Measurements from ENCODE around the gene MPPE1.

MPPE1 gene

DNA sequence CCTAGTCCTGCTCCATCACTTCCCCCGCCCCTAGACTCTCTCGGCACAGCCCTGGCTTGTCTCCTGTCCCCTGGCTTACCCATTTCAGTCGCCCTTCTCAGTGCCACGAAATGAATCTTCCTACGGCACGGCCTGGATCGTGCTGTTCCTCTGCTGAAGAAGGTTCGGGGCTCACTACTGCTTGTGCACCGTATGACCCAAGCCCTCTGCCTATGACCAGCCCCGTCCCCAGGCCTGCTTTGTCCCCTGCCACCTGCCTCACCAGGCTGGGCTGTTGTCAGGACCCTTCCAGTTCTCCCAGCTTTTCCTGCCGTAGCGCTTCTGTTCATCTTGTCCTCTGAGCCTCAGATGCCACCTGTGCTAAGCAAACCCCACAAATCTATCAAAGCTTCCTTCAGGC is 43.0 kb downstream of the MPPE1 start:
- peak in 5 of 42 donors; percentile 5 to 33 (median 22) for DNase-seq
- intact Hi-C loops (cut with DNase I): no loop called here

DNA sequence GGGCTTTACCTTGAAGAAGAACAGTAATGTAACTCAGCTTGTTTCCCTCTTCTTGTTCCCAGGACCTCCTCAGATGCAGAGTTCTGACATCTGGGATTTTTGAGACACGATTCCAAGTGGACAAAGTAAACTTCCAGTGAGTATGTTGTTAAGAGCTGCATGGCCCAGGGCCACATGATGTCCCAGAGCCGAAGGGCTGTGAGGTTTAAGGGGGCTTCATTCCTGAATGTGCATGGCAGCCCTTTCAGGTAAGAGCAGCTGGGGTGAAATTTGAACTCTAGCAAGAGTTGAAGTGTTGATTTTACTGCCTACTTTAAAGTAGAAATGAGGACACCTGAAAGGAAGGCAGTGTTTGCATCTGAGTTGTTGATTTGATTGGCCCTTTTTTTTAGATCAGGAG is 43.6 kb downstream of the MPPE1 start:
- DNase-seq: peak in 2 of 42 donors; percentile 15 to 26
- intact Hi-C loops (cut with DNase I): no loop called here

DNA sequence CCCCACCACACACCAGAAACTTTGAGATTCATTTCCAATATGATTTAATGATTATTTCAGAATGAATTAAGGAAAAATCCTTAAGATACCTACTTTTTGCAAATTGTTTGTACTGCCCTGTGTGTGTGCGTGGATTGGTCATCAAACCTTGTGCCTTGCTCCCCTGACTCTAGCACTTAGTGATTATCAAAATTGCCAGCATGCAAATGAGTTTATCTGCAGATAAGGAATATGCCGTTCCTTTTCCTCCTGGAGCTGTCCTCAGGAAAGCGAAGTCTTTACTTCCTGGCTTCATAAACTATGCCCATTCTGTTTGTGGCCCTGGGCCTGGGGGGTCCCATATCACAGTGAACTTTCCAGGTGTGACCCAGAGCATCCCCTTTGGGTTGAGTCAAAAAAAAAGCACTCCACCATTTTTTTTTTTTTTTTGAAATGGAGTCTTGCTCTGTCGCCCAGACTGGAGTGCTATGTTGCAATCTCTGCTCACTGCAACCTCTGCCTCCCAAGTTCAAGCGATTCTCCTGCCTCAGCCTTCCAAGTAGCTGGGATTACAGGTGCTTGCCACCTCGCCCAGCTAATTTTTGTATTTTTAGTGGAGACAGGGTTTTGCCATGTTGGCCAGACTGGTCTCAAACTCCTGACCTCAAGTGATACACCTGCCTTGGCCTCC is 45.5 kb downstream of the MPPE1 start:
- intact Hi-C loops (cut with DNase I): no loop called here

DNA sequence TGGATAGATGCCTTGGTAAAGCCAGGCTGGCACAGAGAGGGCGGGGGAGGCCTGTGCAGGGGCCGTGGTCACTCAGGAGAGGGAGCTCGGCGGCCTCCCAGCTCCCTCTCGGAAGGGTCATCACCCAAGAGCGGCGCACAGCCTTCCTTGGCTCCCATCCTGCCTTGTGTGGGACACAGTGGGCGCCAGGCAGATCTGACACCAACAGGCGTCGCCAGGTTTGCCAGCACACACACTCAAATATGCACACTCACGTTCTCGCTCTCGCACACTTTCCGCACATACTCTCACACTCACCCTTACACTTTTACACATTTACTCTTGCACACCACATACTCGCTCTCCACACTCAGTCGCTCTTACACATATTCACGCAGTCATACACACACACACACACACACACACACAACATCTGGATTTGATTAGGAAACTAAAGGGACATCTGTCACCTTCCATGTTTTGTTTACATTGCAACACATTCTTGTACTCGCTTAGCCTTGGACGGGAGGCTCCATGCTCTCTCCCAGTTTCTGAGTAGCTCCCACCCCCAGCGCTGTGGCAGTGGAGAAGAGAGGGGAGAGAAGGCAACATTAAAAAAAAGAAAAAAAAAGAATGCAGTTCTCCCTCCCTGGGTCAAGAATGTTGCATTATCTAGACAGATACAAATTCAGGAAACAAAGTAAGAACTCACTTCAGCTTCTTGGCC is 46.4 kb downstream of the MPPE1 start:
- intact Hi-C loops (cut with DNase I): no loop called here
- peak in 3 of 42 donors; percentile 12 to 27 (median 20) for DNase-seq

More for the DNA sequence above, 45.5 kb downstream of the MPPE1 start:
- peak in 2 of 42 donors; percentile 9 to 31 for DNase-seq

DNA sequence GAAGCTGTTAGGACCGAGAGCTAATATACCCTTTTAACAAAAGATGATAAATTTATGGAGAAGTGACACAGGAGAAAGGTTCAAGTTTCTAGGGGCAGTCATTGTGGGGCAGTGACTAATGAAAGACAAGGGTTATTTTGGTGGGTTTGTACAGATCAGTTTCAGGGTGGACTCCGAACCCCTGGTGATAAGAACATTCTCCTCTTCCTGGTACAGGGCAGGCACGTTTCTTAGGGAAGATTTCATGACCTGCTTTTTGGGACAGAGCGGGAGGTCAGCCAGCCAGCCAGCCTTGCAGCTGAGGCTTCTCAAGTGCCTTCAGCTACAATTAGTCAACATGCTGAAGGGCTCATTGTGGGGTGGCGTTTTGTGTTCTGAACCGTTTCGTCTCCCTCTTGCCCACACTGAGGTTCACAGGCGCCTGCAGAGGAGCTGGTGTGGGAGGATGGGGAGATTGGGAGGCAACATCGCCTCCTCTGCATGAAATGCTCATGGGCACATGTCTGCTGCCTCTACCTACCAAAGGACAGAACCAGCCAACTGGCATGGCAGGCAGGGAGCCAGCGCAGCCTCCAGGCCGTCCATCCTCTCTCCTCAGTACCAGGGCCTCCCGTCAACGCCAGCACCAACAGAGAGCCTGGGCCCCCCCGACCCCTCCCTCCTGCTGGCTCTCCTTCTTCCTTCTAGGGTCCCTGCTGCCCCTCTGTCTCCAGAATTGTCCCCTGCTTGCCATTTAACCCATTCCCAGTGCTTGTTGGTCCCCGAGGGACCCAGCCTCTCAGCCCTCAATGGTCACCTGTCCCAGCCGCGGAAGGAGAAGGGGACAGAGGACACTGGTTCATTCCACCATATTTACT is 47.3 kb downstream of the MPPE1 start:
- DNase-seq: peak in 5 of 42 donors; percentile 8 to 42 (median 21)

DNA sequence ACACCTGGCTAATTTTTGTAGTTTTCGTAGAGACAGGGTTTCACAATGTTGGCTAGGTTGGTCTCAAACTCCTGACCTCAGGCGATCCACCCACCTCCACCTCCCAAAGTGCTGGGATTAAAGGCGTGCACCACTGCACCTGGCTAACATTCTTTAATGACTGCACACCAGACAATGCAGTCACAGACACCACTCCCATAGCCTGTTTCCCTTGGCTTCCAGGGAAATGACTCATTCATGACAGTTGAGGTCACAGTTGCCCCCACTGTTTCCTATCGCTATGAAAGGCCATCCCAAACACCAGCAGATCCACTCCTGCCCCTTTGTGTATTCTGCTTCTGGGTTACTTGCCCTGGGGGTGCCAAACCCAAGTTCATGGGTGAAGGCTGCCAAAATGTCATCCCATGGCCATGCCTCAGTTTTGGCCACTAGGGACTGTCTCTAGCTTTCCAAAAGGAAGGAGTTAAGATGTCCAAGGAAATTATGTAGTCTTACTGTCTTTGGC is 48.2 kb downstream of the MPPE1 start:
- intact Hi-C loops (cut with DNase I): loop anchor here (10.0 kb wide), 1 partner anchor 105 kb away; no protein-coding TSS in a partner anchor
- peak in 4 of 42 donors; percentile 1 to 38 (median 24) for DNase-seq

More for the DNA sequence above, 47.3 kb downstream of the MPPE1 start:
- intact Hi-C loops (cut with DNase I): no loop called here

DNA sequence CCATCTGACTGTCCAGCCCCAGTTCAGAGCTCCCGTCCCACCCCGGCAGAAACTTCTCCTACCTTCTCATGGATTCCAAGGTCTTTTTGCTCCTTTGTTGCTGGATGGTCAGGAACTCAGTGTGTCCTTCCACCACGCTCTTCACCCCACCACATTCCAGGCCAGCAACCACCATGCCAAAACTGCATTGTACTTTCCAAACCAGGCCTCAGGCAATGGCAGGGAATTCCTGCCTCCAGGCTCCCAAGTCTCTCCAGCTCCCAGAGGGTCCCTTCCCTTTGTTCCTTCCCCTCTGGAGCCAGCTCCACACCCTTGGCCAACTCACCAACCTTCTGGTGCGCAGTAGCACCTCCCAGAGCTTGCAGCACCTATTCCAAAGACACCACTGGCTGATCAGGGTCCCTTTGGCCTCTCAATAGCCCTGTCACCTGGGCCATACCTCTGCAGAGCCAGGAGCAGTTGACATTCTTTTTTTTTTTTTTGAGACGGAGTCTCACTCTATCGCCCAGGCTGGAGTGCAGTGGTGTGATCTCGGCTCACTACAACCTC is 48.8 kb downstream of the MPPE1 start:
- intact Hi-C loops (cut with DNase I): loop anchor here (10.0 kb wide), 1 partner anchor 105 kb away; no protein-coding TSS in a partner anchor
- DNase-seq: peak in 4 of 42 donors; percentile 9 to 27 (median 21)

DNA sequence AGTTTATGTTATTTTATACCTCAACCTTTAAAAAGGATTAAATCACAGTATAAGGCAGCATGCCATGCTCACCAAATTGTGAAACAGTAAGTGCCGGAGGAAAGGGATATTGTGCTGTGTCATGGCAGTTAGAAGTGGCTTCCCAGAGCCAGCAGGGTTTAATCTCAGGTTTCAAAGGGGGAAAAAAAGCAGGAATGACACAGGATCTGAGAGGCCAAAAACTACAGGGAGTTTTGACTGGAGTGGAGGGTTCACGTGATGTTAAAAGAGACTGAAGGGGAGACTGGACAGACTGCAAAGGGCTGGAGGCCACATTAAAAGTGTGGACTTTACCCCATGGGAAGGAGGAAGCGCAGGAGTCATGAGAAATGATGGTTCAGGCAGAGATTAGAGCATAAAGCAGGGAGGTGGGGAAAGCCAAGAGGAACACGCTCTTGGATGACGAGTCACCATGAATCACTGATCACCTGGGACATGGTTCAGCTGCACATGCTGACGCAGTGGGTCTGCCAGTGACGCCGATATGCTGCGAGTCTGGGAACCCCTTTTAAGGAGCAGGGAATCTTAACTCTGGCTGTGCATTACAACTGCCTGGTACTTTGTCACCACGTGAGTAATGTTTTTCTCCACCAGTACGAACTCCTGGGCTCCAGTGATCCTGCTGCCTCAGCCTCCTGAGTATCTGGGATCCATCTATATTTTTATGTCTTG is 50.8 kb downstream of the MPPE1 start:
- intact Hi-C loops (cut with DNase I): loop anchor here (10.0 kb wide), 1 partner anchor 103 kb away; no protein-coding TSS in a partner anchor

DNA sequence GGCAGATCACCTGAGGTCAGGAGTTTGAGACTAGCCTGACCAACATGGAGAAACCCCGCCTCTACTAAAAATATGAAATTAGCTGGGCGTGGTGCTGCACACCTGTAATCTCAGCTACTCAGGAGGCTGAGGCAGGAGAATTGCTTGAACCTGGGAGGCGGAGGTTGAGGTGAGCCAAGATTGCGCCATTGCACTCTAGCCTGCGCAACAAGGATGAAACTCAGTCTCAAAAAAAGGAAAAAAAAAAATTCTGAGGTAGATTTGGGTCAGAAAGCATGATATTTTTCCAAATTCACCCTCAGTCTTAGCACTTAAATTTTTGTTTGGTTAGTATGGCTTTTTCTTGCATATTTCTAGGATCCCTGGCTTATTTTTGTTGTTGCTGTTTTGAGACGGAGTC is 53.6 kb downstream of the MPPE1 start:
- intact Hi-C loops (cut with DNase I): loop anchor here (5.0 to 10.0 kb wide), 2 partner anchors 53 to 100 kb away; partner anchors contain the start of gene MPPE1
- DNase-seq: peak in 4 of 42 donors; percentile 10 to 24 (median 12)

More for the DNA sequence above, 50.8 kb downstream of the MPPE1 start:
- DNase-seq: peak; percentile 31 to 91 (median 70)

DNA sequence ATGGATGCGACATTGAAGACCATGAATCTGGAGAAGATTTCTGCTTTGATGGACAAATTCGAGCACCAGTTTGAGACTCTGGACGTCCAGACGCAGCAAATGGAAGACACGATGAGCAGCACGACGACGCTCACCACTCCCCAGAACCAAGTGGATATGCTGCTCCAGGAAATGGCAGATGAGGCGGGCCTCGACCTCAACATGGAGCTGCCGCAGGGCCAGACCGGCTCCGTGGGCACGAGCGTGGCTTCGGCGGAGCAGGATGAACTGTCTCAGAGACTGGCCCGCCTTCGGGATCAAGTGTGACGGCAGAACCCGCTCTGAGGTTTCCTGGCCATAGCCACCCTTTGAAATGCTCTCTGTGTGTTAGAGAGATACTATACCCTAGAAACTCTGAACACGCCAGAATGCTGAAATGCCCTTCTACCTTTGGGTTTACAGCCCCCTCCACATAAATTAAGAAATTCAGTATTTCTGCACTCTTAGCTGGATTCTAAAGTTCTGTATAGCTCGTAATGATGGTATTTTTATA is 56.2 kb downstream of the MPPE1 start:
- peak in 21 of 42 donors; percentile 14 to 57 (median 34) for DNase-seq

DNA sequence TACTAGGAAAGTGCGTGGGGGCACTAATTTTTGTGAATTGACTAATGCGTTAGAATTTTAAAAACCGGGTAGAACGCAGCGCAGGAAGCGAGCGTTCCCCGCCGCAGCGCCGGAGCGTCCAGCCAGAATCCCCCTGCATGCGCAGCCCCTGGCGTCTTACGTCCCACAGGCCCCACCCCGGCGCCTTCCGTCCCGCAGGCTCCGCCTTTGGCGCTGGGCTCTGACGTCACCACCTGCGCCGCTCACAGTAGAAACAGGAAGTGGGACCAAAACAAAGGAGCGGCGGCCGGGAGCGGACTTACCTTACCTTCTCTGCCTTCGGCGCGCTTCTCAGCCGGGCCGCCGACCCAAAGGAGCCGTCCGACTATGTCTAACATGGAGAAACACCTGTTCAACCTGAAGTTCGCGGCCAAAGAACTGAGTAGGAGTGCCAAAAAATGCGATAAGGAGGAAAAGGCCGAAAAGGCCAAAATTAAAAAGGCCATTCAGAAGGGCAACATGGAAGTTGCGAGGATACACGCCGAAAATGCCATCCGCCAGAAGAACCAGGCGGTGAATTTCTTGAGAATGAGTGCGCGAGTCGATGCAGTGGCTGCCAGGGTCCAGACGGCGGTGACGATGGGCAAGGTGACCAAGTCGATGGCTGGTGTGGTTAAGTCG is 56.8 kb downstream of the MPPE1 start, which contains the start of gene CHMP1B:
CHMP1B (plus strand) TSS at position 268 of the 660 bp plus-strand sequence; CDS start at position 367, 99 bp downstream.
- intact Hi-C loops (cut with DNase I): loop anchor here (5.0 to 10.0 kb wide), 2 partner anchors 56 to 96 kb away; partner anchors contain the start of gene MPPE1
- peak; percentile 96 to 100 (median 98) for DNase-seq

More for the DNA sequence above, 56.2 kb downstream of the MPPE1 start:
- intact Hi-C loops (cut with DNase I): loop anchor here (5.0 to 10.0 kb wide), 2 partner anchors 55 to 97 kb away; partner anchors contain the start of gene MPPE1

DNA sequence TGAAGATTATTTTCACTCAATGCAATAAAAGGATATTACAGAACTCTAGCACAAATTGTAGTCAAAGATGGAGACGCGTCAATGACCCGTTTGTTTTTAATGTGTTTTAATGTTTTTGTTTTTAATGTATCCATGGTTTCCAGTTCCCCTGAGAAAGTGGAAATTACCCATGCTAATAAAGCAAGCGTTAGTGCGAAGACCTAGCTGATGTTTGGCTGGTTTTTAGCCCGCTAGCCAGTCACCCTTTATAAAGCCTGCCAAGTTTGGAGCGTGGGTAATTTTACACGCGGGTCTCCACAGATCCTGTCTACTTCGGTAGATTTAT is 57.3 kb downstream of the MPPE1 start:
- intact Hi-C loops (cut with DNase I): loop anchor here (5.0 to 10.0 kb wide), 2 partner anchors 57 to 96 kb away; partner anchors contain the start of gene MPPE1
- no peak for DNase-seq

DNA sequence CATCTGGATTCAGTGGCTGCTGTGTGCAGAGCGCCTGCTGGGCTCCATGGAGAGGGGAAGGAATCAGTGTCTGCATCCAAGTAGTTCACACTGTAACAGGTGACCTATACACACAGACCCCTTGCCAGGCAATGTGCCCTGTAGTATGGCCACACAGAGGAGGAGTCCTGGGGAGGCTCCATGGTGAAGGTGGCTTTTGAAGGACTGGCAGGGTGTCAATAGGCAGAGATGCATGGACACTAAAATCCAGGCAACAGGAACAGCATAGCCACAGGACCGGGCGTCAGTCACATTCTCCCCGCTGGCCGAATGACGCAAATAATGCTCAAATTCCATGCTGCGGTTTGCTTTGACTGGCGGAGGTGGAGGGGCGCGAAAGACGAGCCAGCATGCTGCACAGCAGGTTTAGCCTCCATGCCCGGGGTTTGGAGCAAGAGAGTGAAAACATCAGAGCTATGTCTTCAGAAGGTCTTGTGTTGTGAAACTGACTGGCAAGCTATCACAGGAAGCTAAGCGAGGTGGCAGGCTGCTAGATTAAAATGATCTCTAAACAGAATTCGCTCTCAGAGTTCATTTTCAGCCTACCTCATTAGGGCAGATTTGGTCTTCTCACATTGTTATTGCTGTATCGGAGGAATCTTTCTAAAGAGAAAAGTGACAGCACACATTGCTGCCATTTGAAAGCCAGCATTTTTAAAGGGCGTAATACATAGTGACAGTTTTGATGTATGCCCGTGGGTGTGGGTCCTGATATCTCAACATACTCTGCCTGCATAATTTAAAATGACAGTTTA is 58.1 kb downstream of the MPPE1 start:
- intact Hi-C loops (cut with DNase I): loop anchor here (5.0 to 10.0 kb wide), 2 partner anchors 57 to 95 kb away; partner anchors contain the start of gene MPPE1
- DNase-seq: peak in 41 of 42 donors; percentile 26 to 75 (median 51)

DNA sequence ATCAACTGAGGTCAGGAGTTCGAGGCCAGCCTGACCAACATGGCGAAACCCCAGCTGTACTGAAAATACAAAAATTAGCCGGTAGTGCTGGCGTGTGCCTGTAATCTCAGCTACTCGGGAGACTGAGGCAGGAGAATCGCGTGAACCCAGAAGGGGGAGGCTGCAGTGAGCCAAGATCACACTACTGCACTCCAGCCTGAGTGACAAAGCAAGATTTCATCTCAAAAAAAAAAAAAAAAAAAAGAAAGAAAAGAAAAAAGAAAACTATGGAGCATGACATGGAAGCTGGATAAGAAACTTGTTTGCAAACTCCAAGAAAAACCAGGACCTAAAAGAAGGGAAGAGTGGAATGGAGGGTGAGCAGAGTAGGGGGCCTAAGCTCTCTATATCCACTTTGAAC is 58.8 kb downstream of the MPPE1 start:
- intact Hi-C loops (cut with DNase I): no loop called here

DNA sequence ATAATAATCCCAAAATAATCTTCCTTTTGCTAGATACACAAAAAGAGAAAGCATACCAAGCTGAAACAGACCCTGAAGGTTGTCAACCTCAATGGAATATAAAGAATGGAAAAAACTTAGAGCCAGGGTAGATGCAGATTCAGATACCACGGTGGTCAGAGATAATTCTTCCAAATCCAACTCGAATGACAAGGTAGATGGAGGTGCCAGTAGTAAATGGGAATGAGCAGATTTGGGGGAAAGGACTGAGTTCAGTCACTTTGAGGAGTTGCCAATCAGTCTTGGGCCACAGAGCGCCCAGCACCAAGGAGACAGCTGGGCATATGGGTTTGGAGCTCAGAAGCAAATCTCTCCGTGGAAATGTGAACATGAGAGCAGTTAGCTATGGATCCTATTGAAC is 60.3 kb downstream of the MPPE1 start:
- intact Hi-C loops (cut with DNase I): no loop called here
- DNase-seq: peak in 2 of 42 donors; percentile 11 to 13

More for the DNA sequence above, 58.8 kb downstream of the MPPE1 start:
- peak in 3 of 42 donors; percentile 11 to 35 (median 17) for DNase-seq

DNA sequence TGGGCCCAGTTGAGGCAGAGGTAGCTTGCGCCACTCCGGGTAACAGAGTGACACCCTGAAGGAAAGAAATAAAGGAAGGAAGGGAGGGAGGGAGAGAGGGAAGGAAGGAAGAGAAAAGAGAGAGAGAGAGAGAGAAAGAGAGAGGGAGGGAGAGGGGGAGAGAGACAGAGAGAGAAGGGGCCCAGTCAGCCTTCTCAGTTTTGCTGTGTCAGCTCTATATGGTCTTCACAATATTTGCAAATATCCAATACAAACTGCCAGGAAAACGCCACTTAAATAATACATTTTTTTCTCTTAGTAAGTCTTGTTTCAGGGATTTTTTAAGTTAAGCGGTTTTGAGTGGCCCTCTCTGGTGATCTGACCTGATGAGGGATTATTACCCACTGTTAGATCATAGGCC is 62.5 kb downstream of the MPPE1 start:
- peak in 1 of 42 donors; percentile 7 for DNase-seq
- intact Hi-C loops (cut with DNase I): no loop called here

All from head of caudate nucleus (tissue), 42 donors.